Thoracic aorta (tissue), 2 donors: Measurements from ENCODE around the gene UQCC5. TPM values are rescaled to one million over a fixed set of nuclear protein-coding genes. Genes with fewer than 3 reads are reported as not detected.

Experiments
- ATAC-seq: fragments of 150-250 bp; one replicate; pipeline ENCODE4 v1.8.0; 2017; ENCODE audit warnings: low read depth; ENCODE audit not compliant: insufficient number of reproducible peaks, low FRiP score
- DNase-seq: peaks from one replicate; pipeline ENCODE4 v3.0.0-alpha.2; 2020; ENCODE audit warnings: low spot score
- H3K27ac ChIP-seq, 2 donors: fragments of 200-600 bp; sonication (generic); 1 replicate in 1 of 2; 2 replicates in 1 of 2; pipeline ENCODE4 v1.5.1; 2016; ENCODE audit warnings: mild to moderate bottlenecking in 2 of 2, moderate library complexity in 2 of 2
- H3K27me3 ChIP-seq: fragments of 200-600 bp; sonication (generic); replicated peaks from 2 replicates; pipeline ENCODE4 v1.6.0; 2016; ENCODE audit warnings: mild to moderate bottlenecking; ENCODE audit not compliant: insufficient read depth
- H3K36me3 ChIP-seq: fragments of 200-600 bp; sonication (generic); one replicate; pipeline ENCODE4 v1.5.1; 2016
- H3K4me1 ChIP-seq, 2 donors: fragments of 200-600 bp; sonication (generic); 1 replicate in 1 of 2; 2 replicates in 1 of 2; pipeline versions ENCODE4 v1.5.1 to v1.6.0; 2016; ENCODE audit warnings: low read depth in 2 of 2, mild to moderate bottlenecking in 1 of 2; ENCODE audit not compliant: control insufficient read depth in 1 of 2
- H3K4me3 ChIP-seq: fragments of 200-600 bp; sonication (generic); 2 replicates; pipeline ENCODE4 v1.5.1; 2016; ENCODE audit warnings: mild to moderate bottlenecking
- H3K9me3 ChIP-seq: fragments of 200-600 bp; sonication (generic); 2 replicates; pipeline ENCODE4 v1.5.1; 2016
- CTCF ChIP-seq: fragments of 200-600 bp; sonication (generic); IDR thresholded peaks from one replicate; pipeline ENCODE4 v1.5.1; 2019; ENCODE audit warnings: antibody characterized with exemption
- total RNA-seq, 2 donors: library from RNA; depleted of rRNA; stranded (reverse); fragments of >200 nt; gene quantifications; one replicate each; pipeline versions ENCODE4 v1.1.0 to v1.2.3, GENCODE V29; 2016

Gene UQCC5
- total RNA-seq, 2 donors from 2014 or later: 0.95 to 8.7 TPM

GRCh38 chr3:52533623-52534280 is 2.7 kb upstream of the UQCC5 start, which contains the start of gene NT5DC2:
NT5DC2 (minus strand) TSS chr3:52533857; CDS start chr3:52533737, 120 bp downstream.
- DNase-seq (no peak), ATAC-seq (no peak)
- peak within 1 kb of the TSS; percentile 71 to 76 for H3K27ac ChIP-seq

DNA sequence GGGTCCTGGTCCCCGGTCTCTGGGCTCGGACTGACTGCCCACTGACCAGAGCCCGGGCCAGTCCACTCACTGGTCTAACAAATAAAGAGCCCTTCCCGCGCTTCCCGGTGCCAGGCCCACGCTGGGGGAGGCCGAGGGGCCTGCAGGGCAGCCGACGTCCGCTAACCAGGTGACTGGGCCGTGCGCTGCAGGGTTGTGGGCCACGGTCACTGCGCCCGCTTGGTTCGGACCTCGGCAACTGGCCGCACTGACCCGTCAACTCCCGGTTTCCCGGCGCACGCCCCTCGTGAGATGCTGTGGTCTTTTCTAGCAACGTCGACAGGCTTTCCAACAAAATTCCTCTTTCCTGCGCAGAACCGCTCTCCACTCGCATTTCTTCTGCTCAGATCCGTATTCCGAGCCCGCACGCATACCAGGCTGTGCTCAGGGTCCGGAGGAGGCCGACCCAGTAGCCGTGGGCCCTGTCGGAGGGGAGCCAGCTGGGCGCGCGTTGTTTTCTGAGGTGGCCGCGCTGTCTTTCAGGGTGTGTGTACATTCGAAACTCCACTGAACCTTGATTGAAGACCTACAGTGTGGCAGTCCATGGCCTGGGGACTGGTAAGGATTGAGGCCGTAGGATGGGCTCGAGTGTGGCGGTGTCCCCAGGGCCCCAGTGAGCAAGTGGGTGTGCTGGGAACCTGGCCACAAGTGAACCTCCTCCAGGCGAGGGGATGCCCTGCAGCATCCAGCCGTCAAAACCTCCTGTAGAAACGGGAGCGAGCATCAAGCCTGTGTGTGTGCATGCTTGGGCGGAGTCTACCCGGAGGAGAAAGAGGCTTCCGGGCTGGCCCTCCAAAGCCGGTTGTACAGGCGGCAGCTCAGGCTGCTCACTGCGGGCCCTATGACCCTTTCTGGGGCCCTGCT is 1.9 kb upstream of the UQCC5 start:
- no peak for DNase-seq
- Histone ChIP-seq H3K9me3 (no peaks in the 10 kb centered on the region), H3K27ac (peak overlapping the region; percentile 71 to 76), H3K27me3 (no peaks in the 10 kb centered on the region), H3K4me1 (peaks cover 24 to 74% of the 10 kb centered on the region in 2 donors), H3K36me3 (no peaks in the 10 kb centered on the region), H3K4me3 (peak overlapping the region; percentile 80)
- ATAC-seq: no peak
- TF ChIP-seq CTCF: no peak

More at GRCh38 chr3:52533623-52534280, 2.7 kb upstream of the UQCC5 start, which contains the start of gene NT5DC2:
- Histone ChIP-seq H3K36me3 (no peaks in the 10 kb centered on the region), H3K27me3 (no peaks in the 10 kb centered on the region), H3K9me3 (no peaks in the 10 kb centered on the region), H3K4me3 (peak within 1 kb of the TSS; percentile 80), H3K4me1 (peaks cover 24 to 73% of the 10 kb centered on the region in 2 donors)
- peak; percentile 7 for TF ChIP-seq CTCF

DNA sequence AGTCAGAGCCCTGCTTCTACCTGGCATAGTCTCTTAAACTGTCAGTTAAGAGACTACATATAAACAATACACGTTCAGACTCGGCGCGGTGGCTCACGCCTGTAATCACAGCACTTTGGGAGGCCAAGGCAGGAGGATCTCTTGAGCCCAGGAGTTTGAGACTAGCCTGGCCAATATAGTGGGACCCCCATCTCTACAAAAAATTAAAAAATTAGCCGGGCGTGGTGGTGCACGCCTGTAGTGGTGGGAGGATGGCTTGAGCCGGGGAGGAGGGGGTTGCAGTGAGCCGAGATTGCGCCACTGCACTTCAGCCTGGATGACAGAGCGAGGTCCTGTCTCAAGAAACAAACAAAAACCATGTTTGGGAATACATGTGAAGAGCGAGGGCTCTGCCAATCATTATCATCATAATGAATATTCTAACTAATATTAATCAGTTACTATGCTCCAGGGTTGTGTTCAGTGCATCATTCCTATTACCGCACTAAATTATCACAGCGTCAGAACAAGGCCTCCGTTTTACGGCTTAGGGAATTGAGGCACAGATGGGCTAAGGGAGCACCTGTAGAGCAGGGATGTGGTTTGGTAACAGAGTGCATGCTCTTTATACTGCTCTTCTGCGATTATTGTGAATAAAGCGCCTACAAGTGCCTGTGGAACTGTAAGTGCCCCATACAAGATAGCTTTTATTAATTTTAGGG is 844 bp upstream of the UQCC5 start:
- Histone ChIP-seq H3K4me3 (peak overlapping the region; percentile 78), H3K36me3 (no peaks in the 10 kb centered on the region), H3K9me3 (no peaks in the 10 kb centered on the region), H3K27me3 (no peaks in the 10 kb centered on the region), H3K4me1 (peaks cover 19 to 70% of the 10 kb centered on the region in 2 donors), H3K27ac (peak overlapping the region in 1 of 2 donors; percentile 76)
- DNase-seq (no peak), ATAC-seq (no peak)
- no peak for TF ChIP-seq CTCF

- Histone ChIP-seq H3K27ac (no peak overlapping the region), H3K36me3 (no peaks in the 10 kb centered on the region), H3K9me3 (no peaks in the 10 kb centered on the region), H3K4me3 (peak overlapping the region; percentile 78), H3K27me3 (no peaks in the 10 kb centered on the region), H3K4me1 (peaks cover 19 to 66% of the 10 kb centered on the region in 2 donors)
- DNase-seq (no peak), ATAC-seq (no peak)
- TF ChIP-seq CTCF: no peak
Observed at GRCh38 chr3:52536112-52536368, 365 bp upstream of the UQCC5 start.

GRCh38 chr3:52537165-52537620 is 788 bp downstream of the UQCC5 start:
- peaks cover 19 to 61% of the 10 kb centered on the region in 2 donors for H3K4me1 ChIP-seq

More at GRCh38 chr3:52537165-52537620, 788 bp downstream of the UQCC5 start:
- no peak for TF ChIP-seq CTCF
- Histone ChIP-seq H3K9me3 (no peaks in the 10 kb centered on the region), H3K4me3 (peak overlapping the region; percentile 78), H3K27ac (peak overlapping the region; percentile 76 to 91), H3K36me3 (no peaks in the 10 kb centered on the region), H3K27me3 (no peaks in the 10 kb centered on the region)
- DNase-seq: no peak
- no peak for ATAC-seq
